Measurements from ENCODE around the gene SI. TPM values are rescaled to one million over a fixed set of nuclear protein-coding genes. Genes with fewer than 3 reads are reported as not detected.

Gene SI
- total and polyA plus RNA-seq, 3 experiments from 2014 or later, result not detected

Other genes starting within 250 kb of the SI start
- gene SLITRK3, start 117.9 kb upstream of the SI start, total RNA-seq, result not detected
- not detected for gene SLITRK3, start 117.9 kb upstream of the SI start, polyA plus RNA-seq

All from CD8-positive, alpha-beta memory T cell (primary cell).